ENCODE results near the gene CKB.

The CKB gene

GRCh38 chr14:103535891-103536565, 13.4 kb upstream of the CKB start:
- H3K36me3 ChIP-seq (replicated peaks) = peaks cover 18% of the 10 kb centered on the region
- H3K4me3 ChIP-seq = no peak overlapping the region
- no peaks in the 10 kb centered on the region for H3K27me3 ChIP-seq (ENCODE audit: low read depth)
- in situ Hi-C loops (cut with MboI; ENCODE audit: low sequenced_read_pairs) = no loop called here
- H3K4me1 ChIP-seq = peaks cover 3% of the 10 kb centered on the region; the same call in 1 of the 2 replicates
- no peaks in the 10 kb centered on the region for H3K9me3 ChIP-seq
- DNase-seq (ENCODE audit: low spot score in 2 of 2) = no peak

- DNase-seq (ENCODE audit: low spot score in 2 of 2) = no peak
- Histone ChIP-seq H3K9me3 (no peaks in the 10 kb centered on the region), H3K4me1 (peaks cover under 1% of the 10 kb centered on the region; the same call in 1 of the 2 replicates), H3K4me3 (no peak overlapping the region), H3K36me3 (replicated peaks) (peaks cover 26% of the 10 kb centered on the region), H3K27me3 (ENCODE audit: low read depth) (no peaks in the 10 kb centered on the region)
- in situ Hi-C loops (cut with MboI; ENCODE audit: low sequenced_read_pairs) = no loop called here
Observed at GRCh38 chr14:103535081-103535890, 12.7 kb upstream of the CKB start.

GRCh38 chr14:103534576-103535061, 12.0 kb upstream of the CKB start:
- H3K36me3 ChIP-seq (replicated peaks) = peaks cover 28% of the 10 kb centered on the region
- no peaks in the 10 kb centered on the region for H3K27me3 ChIP-seq (ENCODE audit: low read depth)
- H3K4me1 ChIP-seq = peaks cover 7% of the 10 kb centered on the region; the same call in 1 of the 2 replicates
- H3K9me3 ChIP-seq = no peaks in the 10 kb centered on the region
- in situ Hi-C loops (cut with MboI; ENCODE audit: low sequenced_read_pairs) = no loop called here
- H3K4me3 ChIP-seq = no peak overlapping the region
- DNase-seq (ENCODE audit: low spot score in 2 of 2) = no peak

- Histone ChIP-seq H3K36me3 (replicated peaks) (peaks cover 28% of the 10 kb centered on the region), H3K9me3 (no peaks in the 10 kb centered on the region), H3K27me3 (ENCODE audit: low read depth) (no peaks in the 10 kb centered on the region), H3K4me3 (no peak overlapping the region), H3K4me1 (peaks cover 7% of the 10 kb centered on the region; the same call in 1 of the 2 replicates)
- DNase-seq (ENCODE audit: low spot score in 2 of 2) = no peak
- in situ Hi-C loops (cut with MboI; ENCODE audit: low sequenced_read_pairs) = no loop called here
Observed at GRCh38 chr14:103533999-103534575, 11.5 kb upstream of the CKB start.

- H3K4me1 ChIP-seq = peaks cover 10% of the 10 kb centered on the region
- no peak for DNase-seq (ENCODE audit: low spot score in 2 of 2)
- no peak overlapping the region for H3K4me3 ChIP-seq
- no peaks in the 10 kb centered on the region for H3K27me3 ChIP-seq (ENCODE audit: low read depth)
- in situ Hi-C loops (cut with MboI; ENCODE audit: low sequenced_read_pairs) = no loop called here
- H3K9me3 ChIP-seq = no peaks in the 10 kb centered on the region
- peaks cover 28% of the 10 kb centered on the region for H3K36me3 ChIP-seq (replicated peaks)
Observed at GRCh38 chr14:103533137-103533998, 10.7 kb upstream of the CKB start.

GRCh38 chr14:103532216-103533136, 9.8 kb upstream of the CKB start:
- in situ Hi-C loops (cut with MboI; ENCODE audit: low sequenced_read_pairs) = no loop called here
- H3K36me3 ChIP-seq (replicated peaks) = peaks cover 28% of the 10 kb centered on the region
- DNase-seq (ENCODE audit: low spot score in 2 of 2) = no peak

GRCh38 chr14:103531421-103532215, 9.0 kb upstream of the CKB start:
- Histone ChIP-seq H3K4me3 (no peak overlapping the region), H3K36me3 (replicated peaks) (peaks cover 28% of the 10 kb centered on the region), H3K9me3 (no peaks in the 10 kb centered on the region), H3K4me1 (peaks cover 16% of the 10 kb centered on the region), H3K27me3 (ENCODE audit: low read depth) (no peaks in the 10 kb centered on the region)
- no peak for DNase-seq (ENCODE audit: low spot score in 2 of 2)
- in situ Hi-C loops (cut with MboI; ENCODE audit: low sequenced_read_pairs) = no loop called here

More at GRCh38 chr14:103532216-103533136, 9.8 kb upstream of the CKB start:
- Histone ChIP-seq H3K9me3 (no peaks in the 10 kb centered on the region), H3K4me3 (no peak overlapping the region), H3K27me3 (ENCODE audit: low read depth) (no peaks in the 10 kb centered on the region), H3K4me1 (peaks cover 16% of the 10 kb centered on the region)

- H3K9me3 ChIP-seq = no peaks in the 10 kb centered on the region
- no peak for DNase-seq (ENCODE audit: low spot score in 2 of 2)
Observed at GRCh38 chr14:103530831-103531230, 8.2 kb upstream of the CKB start.

GRCh38 chr14:103530390-103530789, 7.8 kb upstream of the CKB start:
- H3K4me1 ChIP-seq = peaks cover 16% of the 10 kb centered on the region
- peak in 1 of 2 experiments; percentile 69 for DNase-seq (ENCODE audit: low spot score in 2 of 2)
- H3K4me3 ChIP-seq = peak overlapping the region; percentile 82
- H3K36me3 ChIP-seq (replicated peaks) = peaks cover 28% of the 10 kb centered on the region
- H3K9me3 ChIP-seq = no peaks in the 10 kb centered on the region
- H3K27me3 ChIP-seq (ENCODE audit: low read depth) = no peaks in the 10 kb centered on the region
- in situ Hi-C loops (cut with MboI; ENCODE audit: low sequenced_read_pairs) = no loop called here

More at GRCh38 chr14:103530831-103531230, 8.2 kb upstream of the CKB start:
- H3K36me3 ChIP-seq (replicated peaks) = peaks cover 28% of the 10 kb centered on the region
- peaks cover 16% of the 10 kb centered on the region for H3K4me1 ChIP-seq
- in situ Hi-C loops (cut with MboI; ENCODE audit: low sequenced_read_pairs) = no loop called here
- no peaks in the 10 kb centered on the region for H3K27me3 ChIP-seq (ENCODE audit: low read depth)
- no peak overlapping the region for H3K4me3 ChIP-seq

GRCh38 chr14:103529383-103530365, 7.0 kb upstream of the CKB start:
- DNase-seq (ENCODE audit: low spot score in 2 of 2) = no peak
- Histone ChIP-seq H3K4me1 (peaks cover 16% of the 10 kb centered on the region), H3K27me3 (ENCODE audit: low read depth) (no peaks in the 10 kb centered on the region), H3K9me3 (no peaks in the 10 kb centered on the region), H3K4me3 (peak overlapping the region; percentile 82), H3K36me3 (replicated peaks) (peaks cover 28% of the 10 kb centered on the region)
- in situ Hi-C loops (cut with MboI; ENCODE audit: low sequenced_read_pairs) = no loop called here

Data from HAP-1 (cell line).